ENCODE results near the gene DMRTC2.

- no peak for TF ChIP-seq CTCF (IDR thresholded peaks at IDR 0.05)
- no peak for TF ChIP-seq POLR2AphosphoS5 (IDR thresholded peaks at IDR 0.05)
Observed at GRCh38 chr19:41796901-41797300, 47.9 kb upstream of the DMRTC2 start.
